Measurements from ENCODE around the gene TKT. TPM values are rescaled to one million over a fixed set of nuclear protein-coding genes. Genes with fewer than 3 reads are reported as not detected.

Gene TKT
- total and polyA plus RNA-seq, 4 donors, result 18.1 to 202 (median 129) TPM

DNA sequence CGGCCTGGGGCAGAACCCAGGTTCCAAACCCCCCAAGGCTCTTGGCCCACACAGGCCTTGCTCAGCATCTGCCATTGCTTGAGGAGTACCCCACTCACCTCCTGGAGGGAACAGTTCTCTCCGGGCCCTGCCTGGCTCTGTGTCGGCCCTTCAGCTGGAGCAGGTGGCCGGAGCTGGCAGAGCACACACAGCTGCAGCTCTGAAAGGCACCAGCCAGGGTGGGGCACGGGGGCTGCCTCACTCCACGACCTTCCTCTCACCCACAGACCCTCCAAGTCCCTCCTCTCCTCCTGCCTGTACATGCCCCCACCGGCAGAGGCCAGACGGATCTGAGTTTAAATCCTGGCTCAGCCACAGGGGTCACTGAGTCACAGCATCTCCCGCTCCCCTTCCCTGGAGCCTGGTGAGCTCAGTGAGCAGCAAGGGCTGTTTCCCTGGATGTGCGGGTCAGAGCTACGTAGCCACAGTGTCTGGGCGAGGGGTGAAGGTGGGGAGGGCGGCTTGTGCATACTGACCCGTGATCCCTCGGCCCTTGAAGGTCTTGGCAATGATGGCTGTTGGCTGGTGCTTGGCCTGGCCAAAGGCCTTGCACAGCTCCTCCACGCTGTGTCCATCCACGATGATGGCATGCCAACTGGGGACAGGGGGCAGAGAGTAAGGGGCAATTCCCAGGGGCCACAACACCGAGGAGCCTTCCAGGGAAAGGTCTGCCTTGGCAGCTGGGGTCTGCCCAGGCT, 23.0 kb downstream of the TKT start (continued):
- TF ChIP-seq, protein P1, sequence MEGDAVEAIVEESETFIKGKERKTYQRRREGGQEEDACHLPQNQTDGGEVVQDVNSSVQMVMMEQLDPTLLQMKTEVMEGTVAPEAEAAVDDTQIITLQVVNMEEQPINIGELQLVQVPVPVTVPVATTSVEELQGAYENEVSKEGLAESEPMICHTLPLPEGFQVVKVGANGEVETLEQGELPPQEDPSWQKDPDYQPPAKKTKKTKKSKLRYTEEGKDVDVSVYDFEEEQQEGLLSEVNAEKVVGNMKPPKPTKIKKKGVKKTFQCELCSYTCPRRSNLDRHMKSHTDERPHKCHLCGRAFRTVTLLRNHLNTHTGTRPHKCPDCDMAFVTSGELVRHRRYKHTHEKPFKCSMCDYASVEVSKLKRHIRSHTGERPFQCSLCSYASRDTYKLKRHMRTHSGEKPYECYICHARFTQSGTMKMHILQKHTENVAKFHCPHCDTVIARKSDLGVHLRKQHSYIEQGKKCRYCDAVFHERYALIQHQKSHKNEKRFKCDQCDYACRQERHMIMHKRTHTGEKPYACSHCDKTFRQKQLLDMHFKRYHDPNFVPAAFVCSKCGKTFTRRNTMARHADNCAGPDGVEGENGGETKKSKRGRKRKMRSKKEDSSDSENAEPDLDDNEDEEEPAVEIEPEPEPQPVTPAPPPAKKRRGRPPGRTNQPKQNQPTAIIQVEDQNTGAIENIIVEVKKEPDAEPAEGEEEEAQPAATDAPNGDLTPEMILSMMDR (IDR thresholded peaks at IDR 0.05; ENCODE audit: low read depth, low read length, missing input control), result no peak

DNA sequence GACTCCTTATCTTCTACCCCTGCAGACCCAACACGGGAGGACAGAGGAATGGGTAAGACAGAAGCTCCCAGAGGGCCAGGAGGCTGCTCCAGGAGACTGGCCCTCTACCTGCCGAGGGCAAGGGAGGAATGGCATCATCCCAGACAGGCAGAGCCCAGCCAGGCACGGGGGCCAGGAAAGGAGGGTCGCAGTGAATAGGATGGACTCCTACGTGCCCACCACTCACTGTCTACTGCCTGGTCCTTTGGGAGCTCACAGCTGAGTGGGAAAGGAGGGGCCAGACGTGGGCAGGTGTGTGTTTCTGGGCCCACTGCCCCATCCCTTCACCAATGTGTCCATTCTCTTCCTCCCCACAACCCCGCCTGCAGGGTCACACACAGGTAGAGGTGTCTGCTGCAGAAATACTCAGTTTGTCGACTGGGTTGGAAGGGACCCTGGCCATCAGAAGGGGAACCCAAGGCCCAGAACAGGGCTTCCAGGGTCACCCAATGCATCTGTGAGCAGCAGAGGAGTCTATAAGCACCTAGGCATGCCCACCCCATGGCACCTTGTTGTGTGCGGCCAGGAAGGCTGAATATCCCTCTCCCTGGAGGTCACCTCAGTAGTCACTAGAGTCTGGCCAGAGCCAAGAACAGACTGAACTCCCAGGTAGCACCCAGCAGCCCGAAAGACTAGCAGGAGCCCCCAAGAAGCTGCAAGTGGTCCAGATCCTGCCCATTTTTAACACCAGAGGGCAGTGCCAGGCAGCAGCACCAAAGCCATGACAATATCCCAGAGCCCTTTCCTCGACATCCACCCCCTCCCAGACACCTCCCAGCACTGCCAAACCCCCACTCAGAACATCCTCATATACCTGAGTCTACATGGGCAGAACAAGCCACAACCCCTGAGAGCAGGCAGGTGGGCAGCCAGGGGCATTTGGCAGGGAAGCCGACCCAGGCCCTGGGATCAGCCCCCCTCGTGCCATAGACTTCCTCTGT, 24.0 kb downstream of the TKT start:
- peaks cover 27 to 63% (median 31%) of the 10 kb centered on the region in 4 donors for H3K36me3 ChIP-seq (ENCODE audit: control insufficient read depth in 4 of 4, insufficient read depth in 3 of 4, low read depth in 1 of 4, low read length in 3 of 4)
- H3K9ac ChIP-seq (ENCODE audit: low read depth in 1 of 2, low read length in 2 of 2), result no peak overlapping the region
- H3K27me3 ChIP-seq (ENCODE audit: control insufficient read depth in 4 of 4, insufficient read depth in 4 of 4, low read length in 3 of 4), result no peaks in the 10 kb centered on the region
- no peaks in the 10 kb centered on the region for H3K9me3 ChIP-seq (ENCODE audit: control insufficient read depth in 4 of 4, low read length in 3 of 4)
- no peak overlapping the region for H3K4me3 ChIP-seq (ENCODE audit: low read depth in 1 of 3, low read length in 3 of 3)
- no peak overlapping the region for H3K27ac ChIP-seq (ENCODE audit: low read depth in 1 of 2, low read length in 2 of 2)
- 92% methylated on average over 13 of the region's 13 CpGs for WGBS
- TF ChIP-seq RXRA (IDR thresholded peaks at IDR 0.05) (no peak), HNF4G (IDR thresholded peaks at IDR 0.05) (no peak), JUND (IDR thresholded peaks at IDR 0.05) (no peak), HNF4A (conservative IDR thresholded peaks at IDR 0.05) (no peak)
- TF ChIP-seq, protein P1 (IDR thresholded peaks at IDR 0.05; ENCODE audit: low read depth, low read length, missing input control), result peak; percentile 4
- peaks cover 9 to 15% (median 10%) of the 10 kb centered on the region in 4 donors for H3K4me1 ChIP-seq (ENCODE audit: control insufficient read depth in 4 of 4, insufficient read depth in 4 of 4, low read length in 3 of 4)
- DNase-seq (ENCODE audit: low spot score), result no peak

DNA sequence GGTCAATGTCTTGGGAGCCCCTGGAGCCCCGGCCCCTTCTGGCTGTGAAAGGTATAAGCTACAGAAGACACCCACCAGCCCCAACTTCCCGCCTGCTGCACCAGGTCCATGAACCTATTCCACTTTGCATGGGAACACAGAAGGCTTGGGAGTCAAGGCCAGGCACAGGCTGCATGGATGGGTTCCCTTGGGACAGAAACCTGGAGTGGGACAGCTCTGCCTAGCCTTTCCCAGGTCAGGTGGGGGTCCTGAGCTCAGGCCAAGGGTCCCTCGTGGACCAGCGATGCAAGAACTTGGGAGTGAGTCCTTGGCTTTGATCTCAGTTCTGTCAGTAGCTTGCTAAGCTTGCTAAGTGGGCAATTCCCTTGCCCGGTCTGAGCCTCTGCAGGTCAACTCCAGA, 25.0 kb downstream of the TKT start:
- H3K27ac ChIP-seq (ENCODE audit: low read depth in 1 of 2, low read length in 2 of 2), result no peak overlapping the region
- DNase-seq (ENCODE audit: low spot score), result no peak
- H3K9me3 ChIP-seq (ENCODE audit: control insufficient read depth in 4 of 4, low read length in 3 of 4), result no peaks in the 10 kb centered on the region
- no peak overlapping the region for H3K4me3 ChIP-seq (ENCODE audit: low read depth in 1 of 3, low read length in 3 of 3)
- H3K9ac ChIP-seq (ENCODE audit: low read depth in 1 of 2, low read length in 2 of 2), result no peak overlapping the region
- no peaks in the 10 kb centered on the region for H3K27me3 ChIP-seq (ENCODE audit: control insufficient read depth in 4 of 4, insufficient read depth in 4 of 4, low read length in 3 of 4)
- WGBS, result 96% methylated on average over 5 of the region's 5 CpGs
- H3K4me1 ChIP-seq (ENCODE audit: control insufficient read depth in 4 of 4, insufficient read depth in 4 of 4, low read length in 3 of 4), result peaks cover 0 to 4% (median under 1%) of the 10 kb centered on the region in 4 donors
- peaks cover 34 to 73% (median 38%) of the 10 kb centered on the region in 4 donors for H3K36me3 ChIP-seq (ENCODE audit: control insufficient read depth in 4 of 4, insufficient read depth in 3 of 4, low read depth in 1 of 4, low read length in 3 of 4)
- TF ChIP-seq NR2F2 (IDR thresholded peaks at IDR 0.05) (no peak), HNF4G (IDR thresholded peaks at IDR 0.05) (no peak), YY1 (IDR thresholded peaks at IDR 0.05) (no peak), SP1 (IDR thresholded peaks at IDR 0.05) (no peak), MAX (IDR thresholded peaks at IDR 0.05) (no peak), HNF4A (conservative IDR thresholded peaks at IDR 0.05) (no peak), FOXA2 (IDR thresholded peaks at IDR 0.05) (no peak), TAF1 (conservative IDR thresholded peaks at IDR 0.05) (no peak), JUND (IDR thresholded peaks at IDR 0.05) (no peak), RAD21 (IDR thresholded peaks at IDR 0.05) (no peak)
- TF ChIP-seq, protein P2, sequence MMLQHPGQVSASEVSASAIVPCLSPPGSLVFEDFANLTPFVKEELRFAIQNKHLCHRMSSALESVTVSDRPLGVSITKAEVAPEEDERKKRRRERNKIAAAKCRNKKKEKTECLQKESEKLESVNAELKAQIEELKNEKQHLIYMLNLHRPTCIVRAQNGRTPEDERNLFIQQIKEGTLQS (IDR thresholded peaks at IDR 0.05), result no peak

All from liver (tissue), 9 donors.